Measurements from ENCODE around the gene KLHDC1. TPM values are rescaled to one million over a fixed set of nuclear protein-coding genes. Genes with fewer than 3 reads are reported as not detected.
"Not testable (repeated sequence)": the region's sequence is repeated elsewhere in the genome, so short reads cannot be mapped to it uniquely, and the experiment has no call there.

KLHDC1 gene
- total RNA-seq, 2 experiments from 2014 or later: 9.8 to 11.8 TPM

DNA sequence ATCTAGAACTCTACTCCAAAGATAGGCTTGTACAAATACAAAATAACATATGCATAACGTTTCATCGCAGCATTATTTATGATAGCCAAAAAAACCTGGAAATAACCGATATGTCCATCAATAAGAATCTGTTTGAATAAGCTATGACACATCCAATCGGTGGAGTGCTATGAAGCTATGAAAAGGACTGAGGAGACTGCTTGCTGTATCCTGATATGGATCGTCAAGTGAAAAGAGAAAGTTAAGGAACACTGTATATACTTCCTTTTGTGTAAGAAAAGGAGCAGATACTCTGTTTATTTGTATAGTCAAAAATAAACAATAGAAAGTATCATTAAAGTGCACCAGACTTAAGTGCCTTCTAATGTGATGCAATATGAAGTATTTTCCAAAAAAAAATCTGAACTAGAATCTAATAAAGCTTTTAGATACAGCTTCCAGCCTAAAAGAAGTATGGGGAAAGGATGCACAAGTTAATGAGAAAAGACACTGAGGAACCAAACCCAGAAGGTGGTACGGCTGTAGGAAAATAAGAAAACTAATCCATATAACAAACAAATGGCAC lies 645 bp upstream of the KLHDC1 start:
- no peak for ATAC-seq (ENCODE audit: poor library complexity)
- no peaks in the 10 kb centered on the region for H3K9me3 ChIP-seq (ENCODE audit: control insufficient read depth in 1 of 2, insufficient read depth in 1 of 2, low read length in 2 of 2)
- ChIA-PET POLR2A (interaction anchor here (1.0 to 2.9 kb wide), 9 partner anchors 18 to 424 kb away, joined by 3 to 34 read pairs (median 6); partner anchors contain the start of genes DNAAF2, KLHDC2, MGAT2 and NEMF), CTCF (interaction anchor here (0.8 to 1.6 kb wide), 4 partner anchors 17 to 105 kb away, joined by 3 to 5 read pairs (median 4); partner anchors contain the start of genes KLHDC2 and RPS29)
- no peaks in the 10 kb centered on the region for H3K27me3 ChIP-seq (ENCODE audit: control insufficient read depth in 1 of 2, insufficient read depth in 2 of 2, low read length in 2 of 2)
- Mint-ChIP-seq H3K36me3 (ENCODE audit: low read depth) (peaks cover 9% of the 10 kb centered on the region), H3K27me3 (no peaks in the 10 kb centered on the region), H3K9me3 (no peaks in the 10 kb centered on the region), H3K4me3 (peak overlapping the region; percentile 97), H3K4me1 (ENCODE audit: low read depth) (peaks cover 55% of the 10 kb centered on the region), H3K27ac (peak overlapping the region; percentile 88)
- no peaks in the 10 kb centered on the region for H3K36me3 ChIP-seq (ENCODE audit: insufficient read depth, low read length)
- no peak for DNase-seq
- peaks cover 14% of the 10 kb centered on the region for H3K4me1 ChIP-seq (ENCODE audit: insufficient read depth, low read length)
- H3K27ac ChIP-seq (ENCODE audit: low read depth in 1 of 2, low read length in 2 of 2): peak overlapping the region; percentile 60 to 70
- intact Hi-C loops (cut with DNase I, micrococcal nuclease): loop anchor here (5.0 kb wide), 3 partner anchors 60 to 105 kb away; partner anchors contain the start of genes KLHDC2 (in 1 of the 2) and RPS29 (in 1 of the 2)
- TF ChIP-seq, protein P1, sequence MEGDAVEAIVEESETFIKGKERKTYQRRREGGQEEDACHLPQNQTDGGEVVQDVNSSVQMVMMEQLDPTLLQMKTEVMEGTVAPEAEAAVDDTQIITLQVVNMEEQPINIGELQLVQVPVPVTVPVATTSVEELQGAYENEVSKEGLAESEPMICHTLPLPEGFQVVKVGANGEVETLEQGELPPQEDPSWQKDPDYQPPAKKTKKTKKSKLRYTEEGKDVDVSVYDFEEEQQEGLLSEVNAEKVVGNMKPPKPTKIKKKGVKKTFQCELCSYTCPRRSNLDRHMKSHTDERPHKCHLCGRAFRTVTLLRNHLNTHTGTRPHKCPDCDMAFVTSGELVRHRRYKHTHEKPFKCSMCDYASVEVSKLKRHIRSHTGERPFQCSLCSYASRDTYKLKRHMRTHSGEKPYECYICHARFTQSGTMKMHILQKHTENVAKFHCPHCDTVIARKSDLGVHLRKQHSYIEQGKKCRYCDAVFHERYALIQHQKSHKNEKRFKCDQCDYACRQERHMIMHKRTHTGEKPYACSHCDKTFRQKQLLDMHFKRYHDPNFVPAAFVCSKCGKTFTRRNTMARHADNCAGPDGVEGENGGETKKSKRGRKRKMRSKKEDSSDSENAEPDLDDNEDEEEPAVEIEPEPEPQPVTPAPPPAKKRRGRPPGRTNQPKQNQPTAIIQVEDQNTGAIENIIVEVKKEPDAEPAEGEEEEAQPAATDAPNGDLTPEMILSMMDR (IDR thresholded peaks at IDR 0.05): no peak
- peak overlapping the region; percentile 69 for H3K4me3 ChIP-seq (ENCODE audit: low read length)

DNA sequence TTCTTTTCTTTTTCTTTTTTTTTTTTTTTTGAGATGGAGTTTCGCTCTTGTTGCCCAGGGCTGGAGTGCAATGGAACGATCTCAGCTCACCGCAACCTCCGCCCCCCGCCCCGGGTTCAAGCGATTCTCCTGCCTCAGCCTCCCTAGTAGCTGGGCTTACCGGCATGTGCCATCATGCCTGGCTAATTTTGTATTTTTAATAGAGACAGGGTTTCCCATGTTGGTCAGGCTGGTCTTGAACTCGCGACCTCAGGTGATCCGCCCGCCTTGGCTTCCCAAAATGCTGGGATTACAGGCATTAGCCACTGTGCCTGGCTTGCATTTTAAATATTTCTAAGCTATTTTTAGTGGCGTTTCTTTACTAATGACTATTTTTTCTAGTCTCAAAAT lies 810 bp downstream of the KLHDC1 start:
- H3K36me3 Mint-ChIP-seq (ENCODE audit: low read depth); H3K9me3 Mint-ChIP-seq; H3K36me3 ChIP-seq (ENCODE audit: insufficient read depth, low read length); H3K9me3 ChIP-seq (ENCODE audit: control insufficient read depth in 1 of 2, insufficient read depth in 1 of 2, low read length in 2 of 2); H3K4me1 ChIP-seq (ENCODE audit: insufficient read depth, low read length); H3K27ac ChIP-seq (ENCODE audit: low read depth in 1 of 2, low read length in 2 of 2); H3K27me3 ChIP-seq (ENCODE audit: control insufficient read depth in 1 of 2, insufficient read depth in 2 of 2, low read length in 2 of 2); ATAC-seq (ENCODE audit: poor library complexity); H3K27me3 Mint-ChIP-seq: not testable (repeated sequence)
- intact Hi-C loops (cut with DNase I, micrococcal nuclease): loop anchor here (2.0 to 5.0 kb wide), 4 partner anchors 61 to 106 kb away; partner anchors contain the start of genes KLHDC2 (in 1 of the 2) and RPS29 (in 1 of the 2)
- peaks cover 50% of the 10 kb centered on the region for H3K4me1 Mint-ChIP-seq (ENCODE audit: low read depth)
- peak overlapping the region; percentile 96 for H3K4me3 Mint-ChIP-seq
- H3K27ac Mint-ChIP-seq: peak overlapping the region; percentile 88
- DNase-seq: peak in 1 of 14 experiments; percentile 10
- peak overlapping the region; percentile 69 for H3K4me3 ChIP-seq (ENCODE audit: low read length)
- POLR2A ChIA-PET: interaction anchor here (2.3 to 2.9 kb wide), 2 partner anchors 75 to 168 kb away, joined by 9 to 34 read pairs; partner anchors contain the start of gene KLHDC2
- CTCF ChIA-PET: interaction anchor here (0.6 kb wide), 1 partner anchor 8 kb away, joined by 3 read pairs; no protein-coding TSS in a partner anchor

DNA sequence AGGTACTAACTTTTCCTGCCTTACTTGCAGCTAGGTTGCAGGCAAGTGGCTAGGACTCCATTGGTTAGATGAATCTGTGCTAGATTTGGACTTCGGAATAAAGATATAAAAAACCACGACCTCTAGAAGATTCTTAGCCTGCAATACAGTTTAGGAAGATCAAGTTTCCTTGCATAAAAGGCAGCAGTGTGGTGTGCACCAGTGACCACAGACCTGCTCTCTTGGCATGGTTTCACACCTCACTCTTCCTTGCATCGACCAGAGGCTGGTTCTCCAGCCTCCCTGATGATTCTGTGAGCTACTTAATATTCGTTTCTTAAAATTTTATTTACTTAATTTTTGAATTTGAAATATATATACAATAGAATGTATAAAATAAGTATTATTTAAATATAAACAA lies 9.8 kb downstream of the KLHDC1 start:
- no peak overlapping the region for H3K4me3 Mint-ChIP-seq
- no peak overlapping the region for H3K27ac Mint-ChIP-seq
- no peaks in the 10 kb centered on the region for H3K4me1 ChIP-seq (ENCODE audit: insufficient read depth, low read length)
- H3K4me1 Mint-ChIP-seq (ENCODE audit: low read depth): peaks cover 5% of the 10 kb centered on the region
- no peaks in the 10 kb centered on the region for H3K27me3 ChIP-seq (ENCODE audit: control insufficient read depth in 1 of 2, insufficient read depth in 2 of 2, low read length in 2 of 2)
- H3K9me3 ChIP-seq (ENCODE audit: control insufficient read depth in 1 of 2, insufficient read depth in 1 of 2, low read length in 2 of 2): no peaks in the 10 kb centered on the region
- H3K27ac ChIP-seq (ENCODE audit: low read depth in 1 of 2, low read length in 2 of 2): no peak overlapping the region
- DNase-seq: no peak
- TF ChIP-seq, protein P1 (IDR thresholded peaks at IDR 0.05): no peak
- intact Hi-C loops (cut with DNase I, micrococcal nuclease): no loop called here
- ChIA-PET CTCF (interaction anchor here (0.7 kb wide), 1 partner anchor 25 kb away, joined by 3 read pairs; no protein-coding TSS in a partner anchor), POLR2A (interaction anchor here (1.1 kb wide), 1 partner anchor 66 kb away, joined by 7 read pairs; the partner anchor contains the start of gene KLHDC2)
- no peak overlapping the region for H3K4me3 ChIP-seq (ENCODE audit: low read length)
- H3K36me3 ChIP-seq (ENCODE audit: insufficient read depth, low read length): peaks cover 4% of the 10 kb centered on the region
- H3K36me3 Mint-ChIP-seq (ENCODE audit: low read depth): peaks cover 19% of the 10 kb centered on the region
- no peak for ATAC-seq (ENCODE audit: poor library complexity)
- H3K9me3 Mint-ChIP-seq: no peaks in the 10 kb centered on the region
- no peaks in the 10 kb centered on the region for H3K27me3 Mint-ChIP-seq

Measured in CD4-positive, alpha-beta T cell (primary cell).